ENCODE measurements around the gene AXIN2.

DNA sequence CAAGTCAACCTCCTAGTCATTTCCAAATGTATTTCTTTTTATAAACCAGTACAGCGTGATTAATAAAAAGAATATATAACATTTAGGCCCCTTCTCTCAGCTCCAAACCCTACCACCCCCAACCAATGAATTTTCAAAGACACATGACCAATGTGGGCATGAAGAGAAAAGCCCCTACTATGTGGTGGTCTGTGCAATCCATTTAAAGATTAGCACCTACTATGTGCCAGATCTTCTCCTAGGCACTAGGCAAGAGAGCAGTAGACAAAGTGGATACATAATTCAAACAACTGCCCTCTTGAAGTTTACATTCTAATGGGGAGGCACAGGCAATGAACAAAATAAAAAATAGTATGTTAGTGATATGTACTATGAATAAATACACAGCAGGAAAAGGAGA, 19.4 kb downstream of the AXIN2 start:
- no peak for TF ChIP-seq POLR2A (IDR thresholded peaks at IDR 0.05)
- TF ChIP-seq, protein P1, sequence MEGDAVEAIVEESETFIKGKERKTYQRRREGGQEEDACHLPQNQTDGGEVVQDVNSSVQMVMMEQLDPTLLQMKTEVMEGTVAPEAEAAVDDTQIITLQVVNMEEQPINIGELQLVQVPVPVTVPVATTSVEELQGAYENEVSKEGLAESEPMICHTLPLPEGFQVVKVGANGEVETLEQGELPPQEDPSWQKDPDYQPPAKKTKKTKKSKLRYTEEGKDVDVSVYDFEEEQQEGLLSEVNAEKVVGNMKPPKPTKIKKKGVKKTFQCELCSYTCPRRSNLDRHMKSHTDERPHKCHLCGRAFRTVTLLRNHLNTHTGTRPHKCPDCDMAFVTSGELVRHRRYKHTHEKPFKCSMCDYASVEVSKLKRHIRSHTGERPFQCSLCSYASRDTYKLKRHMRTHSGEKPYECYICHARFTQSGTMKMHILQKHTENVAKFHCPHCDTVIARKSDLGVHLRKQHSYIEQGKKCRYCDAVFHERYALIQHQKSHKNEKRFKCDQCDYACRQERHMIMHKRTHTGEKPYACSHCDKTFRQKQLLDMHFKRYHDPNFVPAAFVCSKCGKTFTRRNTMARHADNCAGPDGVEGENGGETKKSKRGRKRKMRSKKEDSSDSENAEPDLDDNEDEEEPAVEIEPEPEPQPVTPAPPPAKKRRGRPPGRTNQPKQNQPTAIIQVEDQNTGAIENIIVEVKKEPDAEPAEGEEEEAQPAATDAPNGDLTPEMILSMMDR (IDR thresholded peaks at IDR 0.05): no peak

All from thyroid gland (tissue), 4 donors.